H1 (cell line): ENCODE measurements around the gene SLC5A10. TPM values are rescaled to one million over a fixed set of nuclear protein-coding genes. Genes with fewer than 3 reads are reported as not detected.

ENCODE experiments used
- CTCF ChIA-PET: fragments of 300-600 bp; sonication (Branson Sonifier 250); formaldehyde crosslinking; loops from one replicate; lab custom pipeline; 2021; ENCODE audit not compliant: partially characterized antibody; lab: Charles Lee
- POLR2A ChIA-PET: fragments of 300-600 bp; sonication (Branson Sonifier 250); formaldehyde crosslinking; loops from one replicate; lab custom pipeline; 2021; ENCODE audit warnings: inconsistent platforms; ENCODE audit not compliant: partially characterized antibody; lab: Charles Lee
- DNase-seq, 2 experiments: peaks; one replicate each; pipeline versions ENCODE4 v3.0.0 to v3.0.0-alpha.2; 2010 to 2022; ENCODE audit warnings: low spot score in 2 of 2, low read depth in 1 of 2, mixed read lengths in 1 of 2
- FAIRE-seq: peaks from 2 replicates; lab custom pipeline; 2011; peaks lifted over from hg19 to GRCh38; lab: Jason Lieb, UNC
- H2AFZ ChIP-seq: 2 replicates; pipeline ENCODE4 v1.8.1; 2012; ENCODE audit warnings: low read length, inconsistent platforms
- H2AK5ac ChIP-seq: 2 replicates; pipeline ENCODE4 v1.6.1; 2013; ENCODE audit warnings: low read depth, low read length
- H2BK120ac ChIP-seq: replicated peaks from 2 replicates; pipeline ENCODE3; 2013; ENCODE audit warnings: low read depth, low read length, inconsistent platforms
- H2BK12ac ChIP-seq: 2 replicates; pipeline ENCODE4 v1.6.1; 2013; ENCODE audit warnings: low read depth, low read length
- H2BK15ac ChIP-seq: 2 replicates; pipeline ENCODE4 v1.6.1; 2013; ENCODE audit warnings: low read length
- H2BK20ac ChIP-seq: 2 replicates; pipeline ENCODE4 v1.6.1; 2013; ENCODE audit warnings: low read length
- H2BK5ac ChIP-seq: 2 replicates; pipeline ENCODE4 v1.6.1; 2013; ENCODE audit warnings: low read depth, low read length
- H3K14ac ChIP-seq: 2 replicates; pipeline ENCODE4 v1.6.1; 2013; ENCODE audit warnings: inconsistent platforms; ENCODE audit not compliant: insufficient read length
- H3K18ac ChIP-seq: 2 replicates; pipeline ENCODE4 v1.6.1; 2013; ENCODE audit warnings: low read length; ENCODE audit errors: extremely low read depth
- H3K23ac ChIP-seq: 2 replicates; pipeline ENCODE4 v1.6.1; 2013; ENCODE audit warnings: inconsistent platforms; ENCODE audit not compliant: insufficient read length
- H3K23me2 ChIP-seq: 2 replicates; pipeline ENCODE4 v1.6.1; 2013; ENCODE audit warnings: low read depth, low read length
- H3K27ac ChIP-seq: 2 replicates; pipeline ENCODE4 v1.6.1; 2011; ENCODE audit warnings: low read depth, low read length, inconsistent platforms
- H3K27me3 ChIP-seq, 4 experiments: replicated peaks in 1 of 4; 1 replicate in 1 of 4; 2 replicates in 3 of 4; pipeline versions ENCODE4 v1.6.1 to v1.8.1; 2011 to 2013; ENCODE audit warnings: low read length in 3 of 4, mild to moderate bottlenecking in 3 of 4, inconsistent platforms in 2 of 4, mixed read lengths in 2 of 4, moderate library complexity in 1 of 4; ENCODE audit not compliant: control insufficient read depth in 3 of 4, insufficient read depth in 3 of 4; ENCODE audit errors: extremely low read depth in 1 of 4
- H3K36me3 ChIP-seq, 4 experiments: 2 replicates each; pipeline versions ENCODE4 v1.6.1 to v1.8.1; 2011 to 2013; ENCODE audit warnings: mild to moderate bottlenecking in 4 of 4, low read length in 3 of 4, moderate library complexity in 2 of 4, control low read depth in 1 of 4, inconsistent platforms in 1 of 4; ENCODE audit not compliant: insufficient read depth in 4 of 4, control insufficient read depth in 2 of 4
- H3K4ac ChIP-seq: replicated peaks from 2 replicates; pipeline ENCODE3; 2013; ENCODE audit warnings: low read length, low read depth, mixed read lengths, inconsistent platforms; ENCODE audit not compliant: insufficient read length
- H3K4me1 ChIP-seq, 4 experiments: replicated peaks in 1 of 4; 1 replicate in 1 of 4; 2 replicates in 3 of 4; pipeline versions ENCODE4 v1.6.1 to v1.8.1; 2011 to 2013; ENCODE audit warnings: low read length in 3 of 4, inconsistent platforms in 2 of 4, mixed read lengths in 1 of 4; ENCODE audit not compliant: insufficient read depth in 4 of 4, control insufficient read depth in 3 of 4
- H3K4me2 ChIP-seq, 2 experiments: 2 replicates each; pipeline versions ENCODE4 v1.6.1 to v1.8.1; 2011 to 2013; ENCODE audit warnings: low read depth in 2 of 2, low read length in 2 of 2, control low read depth in 1 of 2, inconsistent platforms in 1 of 2, mild to moderate bottlenecking in 1 of 2; ENCODE audit not compliant: insufficient read depth in 1 of 2
- H3K4me3 ChIP-seq, 4 experiments: fragments of 200-600, 300-600 bp in 1 of 4; sonication (generic), shearing (Covaris generic), sonication (Bioruptor Twin) in 1 of 4; 2 replicates each; pipeline versions ENCODE4 v1.5.1 to v1.8.1; 2011 to 2016; ENCODE audit warnings: low read length in 4 of 4, low read depth in 3 of 4, control low read depth in 2 of 4, inconsistent platforms in 2 of 4, mild to moderate bottlenecking in 2 of 4, mixed read lengths in 1 of 4, moderate library complexity in 1 of 4; ENCODE audit not compliant: insufficient read depth in 2 of 4; ENCODE audit errors: extremely low read depth in 1 of 4
- H3K56ac ChIP-seq: replicated peaks from 2 replicates; pipeline ENCODE3; 2013; ENCODE audit warnings: low read depth, mild to moderate bottlenecking, mixed read lengths, low read length, inconsistent platforms; ENCODE audit not compliant: insufficient read length
- H3K79me1 ChIP-seq: 2 replicates; pipeline ENCODE4 v1.6.1; 2013; ENCODE audit warnings: low read depth, low read length, control low read depth
- H3K79me2 ChIP-seq, 2 experiments: 2 replicates each; pipeline versions ENCODE4 v1.6.1 to v1.8.1; 2012 to 2013; ENCODE audit warnings: low read length in 2 of 2, mild to moderate bottlenecking in 2 of 2, inconsistent platforms in 1 of 2; ENCODE audit not compliant: insufficient read depth in 2 of 2, control insufficient read depth in 1 of 2
- H3K9ac ChIP-seq, 4 experiments: replicated peaks in 1 of 4; 1 replicate in 1 of 4; 2 replicates in 3 of 4; pipeline versions ENCODE4 v1.6.1 to v1.8.1; 2011 to 2013; ENCODE audit warnings: low read depth in 3 of 4, low read length in 3 of 4, control low read depth in 2 of 4, mild to moderate bottlenecking in 2 of 4, moderate library complexity in 2 of 4, inconsistent platforms in 1 of 4; ENCODE audit errors: extremely low read depth in 1 of 4
- H3K9me3 ChIP-seq, 2 experiments: 2 replicates each; pipeline versions ENCODE4 v1.6.1 to v1.8.1; 2012 to 2013; ENCODE audit warnings: mild to moderate bottlenecking in 2 of 2, moderate library complexity in 2 of 2, control low read depth in 1 of 2, inconsistent platforms in 1 of 2, low read depth in 1 of 2, low read length in 1 of 2, mixed read lengths in 1 of 2; ENCODE audit not compliant: insufficient read depth in 2 of 2
- H4K20me1 ChIP-seq, 2 experiments: replicated peaks in 1 of 2; 2 replicates each; pipeline versions ENCODE3 to v1.8.1; 2011 to 2013; ENCODE audit warnings: inconsistent platforms in 2 of 2, low read length in 2 of 2, mild to moderate bottlenecking in 1 of 2; ENCODE audit not compliant: insufficient read depth in 2 of 2, control insufficient read depth in 1 of 2
- H4K5ac ChIP-seq: 2 replicates; pipeline ENCODE4 v1.6.1; 2013; ENCODE audit warnings: low read length, low read depth, mixed read lengths, inconsistent platforms; ENCODE audit not compliant: insufficient read length
- H4K8ac ChIP-seq: 2 replicates; pipeline ENCODE4 v1.8.0; 2013; ENCODE audit warnings: mild to moderate bottlenecking, moderate library complexity, low read length, inconsistent platforms; ENCODE audit not compliant: insufficient read depth; ENCODE audit errors: extremely low read depth
- H4K91ac ChIP-seq: replicated peaks from 2 replicates; pipeline ENCODE3; 2013; ENCODE audit warnings: low read length, mixed read lengths, inconsistent platforms; ENCODE audit not compliant: insufficient read length
- CEBPB ChIP-seq: IDR thresholded peaks from 2 replicates; pipeline ENCODE4 v1.6.1; 2012; ENCODE audit warnings: low read depth, low read length
- CHD1 ChIP-seq: IDR thresholded peaks from 2 replicates; pipeline ENCODE4 v1.6.1; 2012; ENCODE audit warnings: low read depth, low read length, improper control_type of control experiment
- CREB1 ChIP-seq: IDR thresholded peaks from 2 replicates; pipeline ENCODE4 v1.6.1; 2012; ENCODE audit warnings: inconsistent platforms
- HDAC2 ChIP-seq, 2 experiments: fragments of 300-600 bp in 1 of 2; sonication (generic) in 1 of 2; IDR thresholded peaks; 2 replicates each; pipeline ENCODE4 v1.6.1; 2011 to 2012; ENCODE audit warnings: low read depth in 2 of 2, low read length in 2 of 2, mild to moderate bottlenecking in 2 of 2, moderate library complexity in 2 of 2, borderline replicate concordance in 1 of 2, inconsistent platforms in 1 of 2
- KDM4A ChIP-seq: IDR thresholded peaks from one replicate; pipeline ENCODE4 v1.7.1; 2012; ENCODE audit warnings: low read depth, mild to moderate bottlenecking, moderate library complexity, low read length, inconsistent platforms; ENCODE audit not compliant: severe bottlenecking
- KDM5A ChIP-seq: fragments of 200-600 bp; IDR thresholded peaks from 2 replicates; pipeline ENCODE4 v1.7.1; 2012; ENCODE audit warnings: mild to moderate bottlenecking, low read length, inconsistent platforms, mixed read lengths
- PHF8 ChIP-seq: fragments of 200-600 bp; sonication (generic); conservative IDR thresholded peaks from 2 replicates; pipeline ENCODE4 v1.7.1; 2012; ENCODE audit warnings: low read depth, mild to moderate bottlenecking, inconsistent platforms, low read length, moderate library complexity
- RBBP5 ChIP-seq: IDR thresholded peaks from 2 replicates; pipeline ENCODE4 v1.7.1; 2012; ENCODE audit warnings: low read depth, mild to moderate bottlenecking, inconsistent platforms, low read length, moderate library complexity, borderline replicate concordance
- SP1 ChIP-seq: IDR thresholded peaks from 2 replicates; pipeline ENCODE4 v1.6.1; 2011; ENCODE audit warnings: low read depth, low read length
- TAF1 ChIP-seq: IDR thresholded peaks from 2 replicates; pipeline ENCODE4 v1.6.1; 2011; ENCODE audit warnings: mild to moderate bottlenecking, low read depth, low read length
- TCF12 ChIP-seq: IDR thresholded peaks from 2 replicates; pipeline ENCODE4 v1.6.1; 2011; ENCODE audit warnings: low read depth, mild to moderate bottlenecking, low read length
- USF2 ChIP-seq: IDR thresholded peaks from 2 replicates; pipeline ENCODE4 v1.6.1; 2011; ENCODE audit warnings: low read length, improper control_type of control experiment
- WGBS, 2 experiments: shearing (Covaris generic) in 1 of 2; methylation state at CpG; one replicate each; pipeline versions ENCODE4 v1.1.6 to v1.1.7; 2013 to 2015; ENCODE audit warnings: low lambda C conversion rate in 2 of 2, mixed read lengths in 2 of 2, inconsistent platforms in 1 of 2, low coverage in 1 of 2, missing lambda C conversion rate in 1 of 2; ENCODE audit not compliant: insufficient replicate concordance in 2 of 2, insufficient coverage in 1 of 2, insufficient read length in 1 of 2; ENCODE audit errors: extremely low coverage in 1 of 2, missing lambda C conversion rate in 1 of 2; 5-methylcytosine and 5-hydroxymethylcytosine counted together
- polyA plus RNA-seq, 7 experiments: library from polyadenylated mRNA; depleted of rRNA in 3 of 7; stranded (reverse) in 5 of 7; unstranded in 2 of 7; fragments of >200 nt in 5 of 7; fragments of 200-250 nt in 2 of 7; gene quantifications; 1 replicate in 5 of 7; 2 replicates in 1 of 7; 4 replicates in 1 of 7; pipeline versions ENCODE4 v1.2.1 to v1.2.3, GENCODE V29; 2011 to 2013; ENCODE audit warnings: missing spikeins in 2 of 7, mixed read lengths in 2 of 7
- total RNA-seq: library from RNA; stranded (reverse); fragmentation: NEBNext Ultra II Directional; extraction: Animal tissue kit (Norgen Biotek cat#: 25700); gene quantifications from 2 replicates; pipeline ENCODE4 v1.2.1, GENCODE V29; 2021
- TF ChIP-seq, protein P1 (sequence below): IDR thresholded peaks from 2 replicates; pipeline ENCODE4 v1.6.1; 2012; ENCODE audit warnings: inconsistent platforms

Gene SLC5A10
- total and polyA plus RNA-seq, 2 of the 8 experiments (the other 6 are each of a cell fraction or from before 2014, with no cell fraction given) = 0.05 to 0.11 TPM

- Histone ChIP-seq H2BK20ac (no peak overlapping the region), H3K4me2 (no peak overlapping the region), H3K4me1 (no peaks in the 10 kb centered on the region), H2BK5ac (no peak overlapping the region), H2BK15ac (no peak overlapping the region), H3K27ac (no peak overlapping the region), H4K5ac (no peak overlapping the region), H4K8ac (no peak overlapping the region), H3K9ac (no peak overlapping the region), H2BK120ac (no peak overlapping the region), H3K9me3 (no peaks in the 10 kb centered on the region), H3K36me3 (peaks cover 0 to 18% (median under 1%) of the 10 kb centered on the region in 4 experiments; a peak in 2 of 8 replicates), H4K20me1 (peaks cover 16 to 32% of the 10 kb centered on the region in 2 experiments), H3K18ac (no peak overlapping the region), H3K4me3 (no peak overlapping the region), H3K27me3 (no peaks in the 10 kb centered on the region), H3K4ac (no peak overlapping the region), H3K23me2 (no peaks in the 10 kb centered on the region), H2AK5ac (no peak overlapping the region), H3K79me2 (peaks cover 8 to 85% of the 10 kb centered on the region in 2 experiments; a peak in 3 of 4 replicates), H3K14ac (no peak overlapping the region), H3K56ac (no peak overlapping the region), H3K23ac (no peak overlapping the region), H3K79me1 (peaks cover 37% of the 10 kb centered on the region), H4K91ac (no peak overlapping the region), H2AFZ (no peak overlapping the region), H2BK12ac (no peak overlapping the region)
- TF ChIP-seq SP1 = no peak
- TF ChIP-seq PHF8 = no peak
- no peak for TF ChIP-seq RBBP5
- no peak for TF ChIP-seq CHD1
- no peak for TF ChIP-seq TAF1
- TF ChIP-seq HDAC2 (IDR thresholded peaks at IDR 0.05; ENCODE audit: borderline replicate concordance in 1 of 2, low read depth in 2 of 2, low read length in 2 of 2) = no peak
- TF ChIP-seq USF2 = no peak
- TF ChIP-seq, protein P1, sequence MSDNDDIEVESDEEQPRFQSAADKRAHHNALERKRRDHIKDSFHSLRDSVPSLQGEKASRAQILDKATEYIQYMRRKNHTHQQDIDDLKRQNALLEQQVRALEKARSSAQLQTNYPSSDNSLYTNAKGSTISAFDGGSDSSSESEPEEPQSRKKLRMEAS = no peak
- TF ChIP-seq CEBPB = no peak
- TF ChIP-seq CREB1 = no peak
- TF ChIP-seq KDM5A = no peak
- TF ChIP-seq KDM4A = no peak
- no peak for TF ChIP-seq TCF12
- WGBS, 2 experiments = 84% methylated on average over 3 of the region's 3 CpGs; no CpG with 5 or more reads in 1 of the 2 experiments
- ChIA-PET CTCF (interaction anchor here (0.7 to 2.1 kb wide), 3 partner anchors 10 to 35 kb away, joined by 3 to 10 read pairs (median 3); no protein-coding TSS in a partner anchor), POLR2A (interaction anchor here (1.1 to 1.7 kb wide), 3 partner anchors 8 to 35 kb away, joined by 3 to 6 read pairs (median 4); no protein-coding TSS in a partner anchor)
- FAIRE-seq (no peak), DNase-seq (no peak)
Observed at GRCh38 chr17:18995220-18995619, 43.3 kb downstream of the SLC5A10 start.
